NCI-H82 treated with DMSO at 0.1 percent for 48 hours (cell line): ENCODE measurements around the gene PCP2.

Source experiments
- DNase-seq: peaks from one replicate; lab custom pipeline; 2025; ENCODE audit not compliant: unreplicated experiment; lab: John Stamatoyannopoulos, UW

Gene PCP2

DNA sequence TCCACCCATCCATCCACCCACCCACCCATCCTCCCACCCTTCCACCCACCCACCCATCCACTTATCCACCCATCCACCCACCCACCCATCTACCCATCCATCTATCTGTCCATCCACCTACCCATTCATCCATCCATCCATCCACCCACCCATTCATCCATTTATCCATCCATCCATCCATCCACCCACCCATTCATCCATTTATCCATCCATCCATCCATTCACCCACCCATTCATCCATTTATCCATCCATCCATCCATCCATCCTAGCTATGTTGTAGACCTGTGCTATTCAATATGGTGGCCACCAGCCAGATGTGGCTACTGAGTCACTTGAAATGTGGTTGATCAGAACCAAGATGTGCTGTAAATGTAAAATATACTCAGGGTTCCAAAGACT lies 32.8 kb downstream of the PCP2 start:
- DNase-seq: no peak

DNA sequence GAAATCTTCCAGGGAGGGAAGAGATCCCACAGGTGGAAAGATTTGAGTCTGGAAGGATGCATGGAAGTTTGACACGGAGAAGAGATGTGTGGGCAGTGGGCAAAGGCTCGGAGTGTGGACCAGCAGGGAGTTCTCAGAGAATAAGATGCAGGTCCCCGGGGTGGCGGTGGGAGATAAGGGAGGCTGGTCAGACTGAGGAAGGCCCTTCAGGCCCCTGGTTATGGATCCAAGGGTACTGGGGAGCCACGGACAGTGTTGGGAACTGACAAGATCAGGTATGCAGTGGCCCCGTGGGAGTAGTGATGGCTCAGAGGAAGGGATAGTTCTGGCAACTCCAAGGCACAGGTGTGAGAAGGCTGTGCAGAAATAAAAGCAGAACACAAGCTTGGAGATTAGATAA lies 35.3 kb downstream of the PCP2 start:
- no peak for DNase-seq

DNA sequence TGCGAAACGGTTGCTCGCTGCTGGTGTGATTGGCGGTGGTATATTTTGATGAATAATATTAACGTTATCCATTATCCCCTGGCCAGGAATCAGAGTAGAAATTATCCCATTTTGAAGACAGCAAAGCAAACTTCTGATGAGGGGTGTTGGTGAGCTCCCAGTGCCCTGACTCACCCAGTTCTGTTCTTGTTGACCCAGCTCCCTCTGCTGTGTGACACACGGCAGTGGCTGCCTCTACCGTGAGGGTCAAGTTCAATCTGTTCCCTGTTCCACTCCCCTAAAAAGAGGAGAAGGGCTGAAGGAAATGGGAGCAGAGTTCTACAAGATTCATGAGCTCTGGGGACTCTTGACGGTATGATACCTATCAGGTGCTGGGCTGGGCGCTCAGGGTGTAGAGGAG lies 35.8 kb downstream of the PCP2 start:
- DNase-seq: no peak

DNA sequence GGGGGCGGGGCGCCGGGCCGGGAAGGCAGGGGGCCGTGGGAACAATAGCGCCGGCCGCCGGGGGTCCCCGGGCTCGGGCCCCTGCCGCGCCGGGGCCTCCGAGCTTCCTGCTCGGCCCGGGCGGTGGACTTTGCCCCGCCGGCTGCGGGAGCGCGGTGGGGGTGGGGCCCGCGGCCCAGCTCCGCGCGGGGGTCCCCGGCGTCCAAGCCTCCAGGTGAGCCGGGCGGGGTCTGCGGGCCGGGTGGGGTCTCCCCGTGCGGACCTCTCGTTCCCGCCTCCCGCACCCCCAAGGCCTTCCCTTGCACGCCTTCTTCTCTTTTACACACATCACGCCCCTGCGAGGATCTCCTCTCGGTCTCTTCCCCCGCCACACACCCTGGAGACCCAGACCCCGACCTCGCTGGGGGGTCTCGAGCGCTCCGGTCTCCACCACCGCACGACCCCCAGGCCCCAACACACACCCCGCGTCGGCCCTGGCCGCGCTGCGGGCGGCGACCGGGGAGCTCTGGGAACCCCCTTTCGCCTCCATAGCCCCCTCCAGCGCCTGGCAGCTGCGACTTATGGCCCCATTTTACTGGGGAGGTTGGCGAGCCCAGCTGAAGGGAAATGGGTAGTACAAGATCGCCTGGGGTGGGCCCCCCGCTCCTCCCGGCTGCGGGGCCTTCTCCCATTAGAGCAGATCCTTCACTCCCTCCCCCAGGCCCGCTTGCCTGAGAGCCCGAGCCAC lies 37.1 kb downstream of the PCP2 start:
- DNase-seq: no peak

DNA sequence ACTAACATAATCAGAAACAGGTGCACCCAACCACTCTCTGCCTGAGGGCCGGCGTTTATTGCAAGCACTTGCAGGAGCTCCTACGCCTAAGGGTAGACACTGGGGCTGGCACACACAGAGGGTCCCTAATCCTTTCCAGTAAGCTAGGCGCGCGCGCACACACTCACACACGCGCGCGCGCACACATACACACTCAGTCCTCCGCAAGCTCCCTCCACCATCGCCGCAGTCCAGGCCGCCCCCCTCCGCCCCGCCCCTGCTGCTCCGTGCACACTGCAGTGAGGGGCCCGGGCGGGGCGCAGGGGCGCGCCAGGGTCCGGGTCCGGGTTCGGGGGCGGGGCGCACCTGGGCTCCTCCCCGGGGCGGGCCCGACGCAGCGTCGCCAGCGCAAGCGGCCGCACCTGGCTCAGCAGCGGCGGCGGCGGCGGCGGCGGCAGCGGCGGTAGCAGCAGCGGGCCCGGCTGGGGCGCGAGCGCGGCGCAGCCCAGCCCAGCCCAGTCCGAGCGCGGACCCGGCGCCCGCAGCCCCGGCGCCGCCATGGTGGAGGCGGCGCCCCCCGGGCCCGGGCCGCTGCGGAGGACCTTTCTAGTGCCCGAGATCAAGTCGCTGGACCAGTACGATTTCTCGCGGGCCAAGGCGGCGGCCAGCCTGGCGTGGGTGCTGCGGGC lies 37.9 kb downstream of the PCP2 start, which contains the start of gene CAMSAP3:
CAMSAP3 (plus strand) TSS at position 398 of the 668 bp plus-strand sequence; CDS start at position 538, 140 bp downstream.
- DNase-seq: peak; percentile 65

DNA sequence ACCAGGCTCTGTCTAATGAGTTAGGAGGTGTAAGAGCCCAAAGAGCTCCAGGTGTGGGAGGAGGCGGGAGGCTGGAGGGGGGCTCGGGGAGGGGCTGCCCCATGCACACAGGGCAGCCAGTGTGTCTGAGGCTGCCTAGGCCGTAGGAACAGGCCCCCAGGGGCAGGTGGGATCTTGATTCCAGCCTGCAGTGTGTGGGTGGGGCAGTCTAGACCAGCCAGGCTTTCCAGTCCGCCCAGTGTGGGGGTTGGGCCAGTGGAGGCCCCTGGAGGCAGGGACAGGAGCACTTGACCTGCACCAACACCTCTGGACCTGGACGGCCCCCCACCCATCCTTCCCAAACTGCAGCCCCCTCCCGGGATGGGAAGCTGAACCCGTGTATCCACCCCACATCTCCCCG lies 43.3 kb downstream of the PCP2 start:
- no peak for DNase-seq

DNA sequence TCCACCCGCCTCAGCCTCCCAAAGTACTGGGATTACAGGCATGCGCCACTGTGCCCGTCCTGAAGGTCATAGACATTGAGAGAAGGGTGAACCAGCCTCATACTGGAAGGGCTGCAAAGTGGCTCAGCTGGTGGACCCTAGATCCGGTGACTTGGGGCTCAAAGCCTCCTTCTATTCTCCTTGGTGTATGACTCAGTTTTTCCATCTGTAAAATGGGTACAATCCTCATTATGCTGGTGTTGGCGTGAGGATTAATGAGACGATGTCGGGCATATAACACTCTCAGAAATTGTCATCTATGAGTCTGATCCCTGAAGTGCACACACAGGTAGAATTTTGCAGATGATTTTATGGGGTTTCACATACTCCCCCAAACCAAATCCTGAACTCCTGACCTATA lies 43.7 kb downstream of the PCP2 start:
- no peak for DNase-seq

DNA sequence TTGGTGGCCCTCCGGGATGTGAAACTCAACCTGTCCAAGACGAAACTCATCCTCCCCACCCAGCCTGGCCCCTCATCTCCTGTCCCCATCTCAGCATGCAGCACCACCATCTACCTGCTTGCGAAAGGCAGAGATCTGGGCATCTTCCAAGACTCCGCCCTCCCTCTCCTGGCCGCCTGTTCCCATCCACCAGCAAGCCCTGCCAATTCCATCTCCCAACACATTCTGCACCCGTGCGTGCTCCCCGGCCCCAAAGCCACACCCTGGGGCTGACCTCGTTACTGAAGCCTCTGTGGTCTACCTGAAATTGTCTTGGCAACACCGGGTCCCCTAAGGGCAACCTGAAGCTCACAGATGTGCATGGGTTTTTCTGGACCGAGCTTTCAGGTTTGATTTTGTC lies 51.1 kb downstream of the PCP2 start:
- no peak for DNase-seq
